ENCODE results near the gene TMC7. TPM values are rescaled to one million over a fixed set of nuclear protein-coding genes. Genes with fewer than 3 reads are reported as not detected.

The TMC7 gene
- total and polyA plus RNA-seq, 2 of the 13 experiments (the other 11 are each of a cell fraction or from before 2014, with no cell fraction given), result 1.2 to 5.1 TPM

GRCh38 chr16:19086322-19087199 is 102.8 kb downstream of the TMC7 start (continued):
- TF ChIP-seq, protein P1, sequence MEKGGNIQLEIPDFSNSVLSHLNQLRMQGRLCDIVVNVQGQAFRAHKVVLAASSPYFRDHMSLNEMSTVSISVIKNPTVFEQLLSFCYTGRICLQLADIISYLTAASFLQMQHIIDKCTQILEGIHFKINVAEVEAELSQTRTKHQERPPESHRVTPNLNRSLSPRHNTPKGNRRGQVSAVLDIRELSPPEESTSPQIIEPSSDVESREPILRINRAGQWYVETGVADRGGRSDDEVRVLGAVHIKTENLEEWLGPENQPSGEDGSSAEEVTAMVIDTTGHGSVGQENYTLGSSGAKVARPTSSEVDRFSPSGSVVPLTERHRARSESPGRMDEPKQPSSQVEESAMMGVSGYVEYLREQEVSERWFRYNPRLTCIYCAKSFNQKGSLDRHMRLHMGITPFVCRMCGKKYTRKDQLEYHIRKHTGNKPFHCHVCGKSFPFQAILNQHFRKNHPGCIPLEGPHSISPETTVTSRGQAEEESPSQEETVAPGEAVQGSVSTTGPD (CRISPR knock-in tag; IDR thresholded peaks at IDR 0.05), result no peak
- TF ChIP-seq JARID2 (CRISPR knock-in tag; IDR thresholded peaks at IDR 0.05; ENCODE audit: insufficient replicate concordance) (peak; percentile 98), ZNF572 (CRISPR knock-in tag; IDR thresholded peaks at IDR 0.05) (peak; percentile 55; the same call in 1 of the 2 replicates), ZNF136 (CRISPR knock-in tag; IDR thresholded peaks at IDR 0.05; ENCODE audit: low read depth) (peak; percentile 87; the same call in 1 of the 2 replicates), CBX5 (CRISPR knock-in tag; IDR thresholded peaks at IDR 0.05; ENCODE audit: borderline replicate concordance) (peak; percentile 93; the same call in 1 of the 2 replicates), ZNF44 (CRISPR knock-in tag; IDR thresholded peaks at IDR 0.05) (no peak), SNRNP70 (IDR thresholded peaks at IDR 0.05; ENCODE audit: low read depth, low read length) (no peak), CHD2 (IDR thresholded peaks at IDR 0.05; ENCODE audit: low read depth, low read length) (peak; percentile 92), THAP9 (CRISPR knock-in tag; IDR thresholded peaks at IDR 0.05; ENCODE audit: borderline replicate concordance) (peak; percentile 78; the same call in 1 of the 2 replicates), ZNF589 (CRISPR knock-in tag; conservative IDR thresholded peaks at IDR 0.05) (no peak), ZNF275 (CRISPR knock-in tag; IDR thresholded peaks at IDR 0.05; ENCODE audit: borderline replicate concordance) (peak; percentile 86), KLF9 (CRISPR knock-in tag; IDR thresholded peaks at IDR 0.05; ENCODE audit: low read depth) (peak; percentile 29; the same call in 1 of the 2 replicates), ZBTB7A (CRISPR knock-in tag; IDR thresholded peaks at IDR 0.05) (no peak), FOXK1 (CRISPR knock-in tag; IDR thresholded peaks at IDR 0.05; ENCODE audit: borderline replicate concordance, low read depth) (peak; percentile 60; the same call in 1 of the 2 replicates), SRSF4 (IDR thresholded peaks at IDR 0.05; ENCODE audit: low read depth, low read length, poor library complexity, severe bottlenecking) (no peak), SAP130 (CRISPR knock-in tag; IDR thresholded peaks at IDR 0.05; ENCODE audit: low read depth) (peak; percentile 83), ZNF879 (CRISPR knock-in tag; IDR thresholded peaks at IDR 0.05) (no peak), THYN1 (CRISPR knock-in tag; IDR thresholded peaks at IDR 0.05; ENCODE audit: borderline replicate concordance, low read depth) (no peak), NCOA5 (CRISPR knock-in tag; IDR thresholded peaks at IDR 0.05) (no peak), ZNF607 (CRISPR knock-in tag; IDR thresholded peaks at IDR 0.05; ENCODE audit: borderline replicate concordance) (peak; percentile 51; the same call in 1 of the 2 replicates), ZNF678 (CRISPR knock-in tag; IDR thresholded peaks at IDR 0.05) (0 out of 2 replicates have a peak, but pooled peaks have one; percentile 37), TCF7 (IDR thresholded peaks at IDR 0.05; ENCODE audit: low read depth) (no peak)
